ENCODE results near the gene TBL1Y. TPM values are rescaled to one million over a fixed set of nuclear protein-coding genes. Genes with fewer than 3 reads are reported as not detected.

The TBL1Y gene
- total and polyA plus RNA-seq, 10 of the 15 experiments (the other 5 are each of a cell fraction or from before 2014, with no cell fraction given) = not detected

- TF ChIP-seq, protein P1, sequence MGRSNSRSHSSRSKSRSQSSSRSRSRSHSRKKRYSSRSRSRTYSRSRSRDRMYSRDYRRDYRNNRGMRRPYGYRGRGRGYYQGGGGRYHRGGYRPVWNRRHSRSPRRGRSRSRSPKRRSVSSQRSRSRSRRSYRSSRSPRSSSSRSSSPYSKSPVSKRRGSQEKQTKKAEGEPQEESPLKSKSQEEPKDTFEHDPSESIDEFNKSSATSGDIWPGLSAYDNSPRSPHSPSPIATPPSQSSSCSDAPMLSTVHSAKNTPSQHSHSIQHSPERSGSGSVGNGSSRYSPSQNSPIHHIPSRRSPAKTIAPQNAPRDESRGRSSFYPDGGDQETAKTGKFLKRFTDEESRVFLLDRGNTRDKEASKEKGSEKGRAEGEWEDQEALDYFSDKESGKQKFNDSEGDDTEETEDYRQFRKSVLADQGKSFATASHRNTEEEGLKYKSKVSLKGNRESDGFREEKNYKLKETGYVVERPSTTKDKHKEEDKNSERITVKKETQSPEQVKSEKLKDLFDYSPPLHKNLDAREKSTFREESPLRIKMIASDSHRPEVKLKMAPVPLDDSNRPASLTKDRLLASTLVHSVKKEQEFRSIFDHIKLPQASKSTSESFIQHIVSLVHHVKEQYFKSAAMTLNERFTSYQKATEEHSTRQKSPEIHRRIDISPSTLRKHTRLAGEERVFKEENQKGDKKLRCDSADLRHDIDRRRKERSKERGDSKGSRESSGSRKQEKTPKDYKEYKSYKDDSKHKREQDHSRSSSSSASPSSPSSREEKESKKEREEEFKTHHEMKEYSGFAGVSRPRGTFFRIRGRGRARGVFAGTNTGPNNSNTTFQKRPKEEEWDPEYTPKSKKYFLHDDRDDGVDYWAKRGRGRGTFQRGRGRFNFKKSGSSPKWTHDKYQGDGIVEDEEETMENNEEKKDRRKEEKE (IDR thresholded peaks at IDR 0.05) = no peak
These were observed 39.5 kb downstream of the TBL1Y start (continued) for GRCh38 chrY:6949947-6950346.

- Histone ChIP-seq H3K4me3 (no peak overlapping the region), H3K4me1 (ENCODE audit: control insufficient read depth, insufficient read depth, low read length) (no peaks in the 10 kb centered on the region), H3K79me2 (ENCODE audit: control insufficient read depth, insufficient read depth, low read length) (no peaks in the 10 kb centered on the region), H2AFZ (ENCODE audit: control insufficient read depth, low read depth, low read length) (no peak overlapping the region), H3K27ac (ENCODE audit: control insufficient read depth, insufficient read depth) (no peak overlapping the region), H3K9me3 (replicated peaks; ENCODE audit: control insufficient read depth, insufficient read depth, low read length) (no peaks in the 10 kb centered on the region), H3K27me3 (replicated peaks in 1 of 2; ENCODE audit: control insufficient read depth in 2 of 2, insufficient read depth in 2 of 2, low read length in 1 of 2) (no peaks in the 10 kb centered on the region), H3K36me3 (ENCODE audit: control insufficient read depth in 2 of 2, insufficient read depth in 2 of 2, low read length in 1 of 2) (no peaks in the 10 kb centered on the region), H3K9ac (ENCODE audit: control insufficient read depth, insufficient read depth, low read length) (no peak overlapping the region), H4K20me1 (ENCODE audit: control insufficient read depth, insufficient read depth) (no peaks in the 10 kb centered on the region), H3K4me2 (ENCODE audit: control insufficient read depth, insufficient read depth) (no peak overlapping the region)
- intact Hi-C loops (cut with micrococcal nuclease; ENCODE audit: unreplicated experiment) (no loop called here), in situ Hi-C loops (cut with MboI) (no loop called here)
- no TSS peak for BruUV-seq (replicated peaks)
- ChIA-PET RAD21 (ENCODE audit: unreplicated experiment) (no interaction called here), SMC1A (ENCODE audit: uncharacterized antibody, unreplicated experiment) (no interaction called here), CTCF (no interaction called here), POLR2A (no interaction called here)
- DNase-seq (ENCODE audit: low read depth, low spot score) = no peak
- no CpG with 5 or more reads among the region's 11 CpGs for WGBS (ENCODE audit: insufficient coverage, insufficient replicate concordance, low lambda C conversion rate, missing lambda C conversion rate)
- no peak for FAIRE-seq
- no peak for ATAC-seq
- TF ChIP-seq FOXM1 (IDR thresholded peaks at IDR 0.05; ENCODE audit: low read depth, low read length) = no peak
- no peak for TF ChIP-seq ELK1 (IDR thresholded peaks at IDR 0.05; ENCODE audit: low read depth, low read length)
- no peak for TF ChIP-seq DPF2 (IDR thresholded peaks at IDR 0.05)
- no peak for TF ChIP-seq PML (IDR thresholded peaks at IDR 0.05; ENCODE audit: low read length)
- no peak for TF ChIP-seq EGR1 (IDR thresholded peaks at IDR 0.05; ENCODE audit: borderline replicate concordance in 1 of 2, low read depth in 2 of 2, low read length in 2 of 2)
These were observed 54.2 kb downstream of the TBL1Y start for GRCh38 chrY:6964732-6965131.

Data from GM12878 (cell line).